GM12878 (cell line): ENCODE measurements around the gene HPGD.

Experiments used
- CREB1 ChIP-seq: IDR thresholded peaks from 2 replicates; pipeline ENCODE4 v1.6.1; 2012; ENCODE audit warnings: low read depth, mild to moderate bottlenecking, inconsistent platforms
- CTCF ChIP-seq, 3 experiments: IDR thresholded peaks in 2 of 3; conservative IDR thresholded peaks in 1 of 3; 2 replicates each; pipeline ENCODE4 v1.5.1; 2011; ENCODE audit warnings: low read depth in 3 of 3, low read length in 3 of 3, mild to moderate bottlenecking in 3 of 3, control low read depth in 2 of 3, moderate library complexity in 2 of 3, inconsistent platforms in 1 of 3, mixed read lengths in 1 of 3; ENCODE audit not compliant: control insufficient read depth in 2 of 3, insufficient read depth in 1 of 3; ENCODE audit errors: extremely low read depth in 1 of 3
- ELK1 ChIP-seq: IDR thresholded peaks from 2 replicates; pipeline ENCODE4 v1.6.1; 2012; ENCODE audit warnings: low read depth, low read length, improper control_type of control experiment
- EP300 ChIP-seq, 2 experiments: fragments of 150-350 bp in 1 of 2; IDR thresholded peaks; 2 replicates each; pipeline ENCODE4 v1.6.1; 2011 to 2012; ENCODE audit warnings: low read depth in 2 of 2, low read length in 2 of 2, borderline replicate concordance in 1 of 2, improper control_type of control experiment in 1 of 2, inconsistent platforms in 1 of 2; ENCODE audit not compliant: control insufficient read depth in 1 of 2
- EZH2 ChIP-seq: IDR thresholded peaks from 2 replicates; pipeline ENCODE4 v1.6.1; 2012; ENCODE audit warnings: low read depth, mild to moderate bottlenecking, control low read depth, inconsistent platforms, low read length, borderline replicate concordance; ENCODE audit not compliant: control insufficient read depth
- HDAC6 ChIP-seq: fragments of 200-600 bp; sonication (generic); IDR thresholded peaks from one replicate; pipeline ENCODE4 v1.8.0; 2017; ENCODE audit warnings: antibody characterized with exemption; ENCODE audit not compliant: unreplicated experiment
- JUND ChIP-seq: IDR thresholded peaks from 2 replicates; pipeline ENCODE4 v1.6.1; 2012; ENCODE audit warnings: low read depth, mild to moderate bottlenecking, low read length, improper control_type of control experiment, moderate library complexity
- POLR2AphosphoS5 ChIP-seq: IDR thresholded peaks from 2 replicates; pipeline ENCODE4 v1.6.1; 2011; ENCODE audit warnings: mild to moderate bottlenecking, low read length, inconsistent platforms
- RAD51 ChIP-seq: fragments of 450-650 bp; IDR thresholded peaks from 2 replicates; pipeline ENCODE4 v1.6.1; 2016; ENCODE audit warnings: moderate library complexity, mild to moderate bottlenecking, inconsistent platforms
- SP1 ChIP-seq: IDR thresholded peaks from one replicate; pipeline ENCODE4 v1.6.1; 2011; ENCODE audit warnings: low read depth, low read length
- TF ChIP-seq, protein P1 (sequence below): IDR thresholded peaks from 2 replicates; pipeline ENCODE4 v1.6.1; 2012; ENCODE audit warnings: low read depth, low read length, improper control_type of control experiment
- TF ChIP-seq, protein P2 (sequence below): IDR thresholded peaks from 2 replicates; pipeline ENCODE4 v1.6.1; 2011; ENCODE audit warnings: mild to moderate bottlenecking, low read depth, low read length, moderate library complexity; ENCODE audit not compliant: insufficient replicate concordance

- TF ChIP-seq ELK1, result no peak
- TF ChIP-seq, protein P1, sequence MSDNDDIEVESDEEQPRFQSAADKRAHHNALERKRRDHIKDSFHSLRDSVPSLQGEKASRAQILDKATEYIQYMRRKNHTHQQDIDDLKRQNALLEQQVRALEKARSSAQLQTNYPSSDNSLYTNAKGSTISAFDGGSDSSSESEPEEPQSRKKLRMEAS, result no peak
- no peak for TF ChIP-seq EP300 (IDR thresholded peaks at IDR 0.05; ENCODE audit: borderline replicate concordance in 1 of 2, control insufficient read depth in 1 of 2, low read depth in 2 of 2, low read length in 2 of 2)
- no peak for TF ChIP-seq HDAC6
- no peak for TF ChIP-seq POLR2AphosphoS5
- no peak for TF ChIP-seq CTCF (IDR thresholded peaks at IDR 0.05 in 2 of 3, conservative IDR thresholded peaks at IDR 0.05 in 1 of 3; ENCODE audit: control insufficient read depth in 2 of 3, extremely low read depth in 1 of 3, insufficient read depth in 1 of 3, low read depth in 3 of 3, low read length in 3 of 3)
- no peak for TF ChIP-seq JUND
- TF ChIP-seq CREB1, result no peak
- TF ChIP-seq RAD51, result no peak
- TF ChIP-seq, protein P2, sequence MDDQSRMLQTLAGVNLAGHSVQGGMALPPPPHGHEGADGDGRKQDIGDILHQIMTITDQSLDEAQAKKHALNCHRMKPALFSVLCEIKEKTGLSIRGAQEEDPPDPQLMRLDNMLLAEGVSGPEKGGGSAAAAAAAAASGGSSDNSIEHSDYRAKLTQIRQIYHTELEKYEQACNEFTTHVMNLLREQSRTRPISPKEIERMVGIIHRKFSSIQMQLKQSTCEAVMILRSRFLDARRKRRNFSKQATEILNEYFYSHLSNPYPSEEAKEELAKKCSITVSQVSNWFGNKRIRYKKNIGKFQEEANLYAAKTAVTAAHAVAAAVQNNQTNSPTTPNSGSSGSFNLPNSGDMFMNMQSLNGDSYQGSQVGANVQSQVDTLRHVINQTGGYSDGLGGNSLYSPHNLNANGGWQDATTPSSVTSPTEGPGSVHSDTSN, result no peak
- no peak for TF ChIP-seq SP1
- no peak for TF ChIP-seq EZH2
Observed at GRCh38 chr4:174460684-174461083, 61.6 kb downstream of the HPGD start.
